Measurements from ENCODE around the gene SLC25A27.

Gene SLC25A27

DNA sequence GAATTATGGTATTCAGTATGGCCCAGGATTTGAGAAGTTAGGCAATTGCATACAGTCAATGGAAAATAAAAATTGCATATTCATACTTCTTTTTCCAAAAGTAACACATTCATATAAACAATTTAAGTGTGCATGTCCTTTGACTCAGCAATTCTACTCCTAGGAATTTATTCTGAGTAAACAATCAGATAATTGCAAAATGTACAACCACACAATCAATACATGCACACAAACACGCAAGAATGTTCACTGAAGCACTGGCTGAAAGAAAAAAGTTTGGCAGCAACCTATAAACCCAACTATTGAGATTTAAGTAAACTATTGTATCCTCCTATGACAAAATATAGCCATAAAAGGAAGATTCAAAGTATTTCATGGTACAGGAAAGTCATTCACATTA, 1.8 kb upstream of the SLC25A27 start:
- DNase-seq (ENCODE audit: low read depth in 2 of 2) = no peak

GRCh38 chr6:46651816-46652215, 959 bp upstream of the SLC25A27 start:
- DNase-seq (ENCODE audit: low read depth in 2 of 2) = no peak

- DNase-seq (ENCODE audit: low read depth in 2 of 2) = no peak
Measured at GRCh38 chr6:46652232-46652602, 558 bp upstream of the SLC25A27 start.

DNA sequence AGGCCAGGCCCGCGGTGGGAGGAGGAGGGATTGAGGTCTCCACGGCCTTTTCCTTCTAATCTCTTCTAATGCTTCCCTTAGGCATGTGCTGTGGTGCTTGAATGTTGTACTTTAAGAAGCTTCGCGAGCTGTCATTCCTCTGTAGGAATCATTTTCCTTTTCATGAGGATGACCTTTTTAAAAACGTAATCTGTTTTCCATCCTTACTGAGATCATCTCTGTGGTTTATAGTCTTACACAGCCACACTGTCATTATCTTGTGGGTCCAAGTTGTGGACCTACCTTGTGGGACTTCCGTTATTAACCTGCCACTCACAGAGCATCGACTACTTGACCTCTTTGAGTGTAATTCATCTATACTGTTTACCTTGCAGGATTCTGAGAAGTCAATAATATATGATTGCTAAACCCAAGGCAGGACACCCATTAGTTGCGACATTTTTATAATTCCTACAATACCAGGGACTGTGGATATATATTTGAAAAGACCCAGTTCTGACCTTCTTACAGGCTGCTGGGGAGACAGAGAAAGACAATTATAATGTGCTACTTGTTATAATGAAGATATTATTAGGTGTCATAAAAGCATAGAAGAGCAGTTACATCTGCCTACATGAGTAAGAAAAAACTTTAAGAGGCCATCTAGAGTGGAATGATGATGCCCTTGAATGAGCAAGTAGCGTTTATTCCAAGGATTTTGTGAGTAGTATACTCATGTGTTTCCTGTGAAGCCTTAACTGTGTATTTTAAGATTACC, 842 bp downstream of the SLC25A27 start:
- DNase-seq (ENCODE audit: low read depth in 2 of 2) = no peak

- DNase-seq (ENCODE audit: low read depth in 2 of 2) = no peak
Measured at GRCh38 chr6:46655803-46656202, 3.0 kb downstream of the SLC25A27 start.

DNA sequence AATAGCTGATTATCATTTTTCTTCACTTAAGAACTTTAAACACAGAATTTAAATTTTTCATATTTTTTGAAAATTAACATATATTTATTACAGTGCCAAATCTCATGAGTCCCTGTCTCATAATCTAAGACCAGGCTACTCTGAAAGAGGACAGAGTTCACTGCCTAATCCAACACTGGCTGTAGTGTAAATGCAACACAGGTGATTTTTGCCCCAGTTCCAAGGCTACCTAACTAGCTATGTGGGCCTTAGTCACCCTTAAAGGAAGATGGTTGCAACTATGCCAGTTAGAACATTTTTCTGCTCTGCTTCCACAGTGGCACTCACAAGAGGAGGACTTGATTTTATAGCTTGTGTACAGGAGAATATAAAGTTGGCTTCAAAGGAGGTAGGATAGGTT, 4.9 kb downstream of the SLC25A27 start:
- DNase-seq (ENCODE audit: low read depth in 2 of 2) = no peak

GRCh38 chr6:46661483-46661882, 8.7 kb downstream of the SLC25A27 start:
- DNase-seq (ENCODE audit: low read depth in 2 of 2) = no peak

GRCh38 chr6:46667377-46667776, 14.6 kb downstream of the SLC25A27 start:
- DNase-seq (ENCODE audit: low read depth in 2 of 2) = no peak

DNA sequence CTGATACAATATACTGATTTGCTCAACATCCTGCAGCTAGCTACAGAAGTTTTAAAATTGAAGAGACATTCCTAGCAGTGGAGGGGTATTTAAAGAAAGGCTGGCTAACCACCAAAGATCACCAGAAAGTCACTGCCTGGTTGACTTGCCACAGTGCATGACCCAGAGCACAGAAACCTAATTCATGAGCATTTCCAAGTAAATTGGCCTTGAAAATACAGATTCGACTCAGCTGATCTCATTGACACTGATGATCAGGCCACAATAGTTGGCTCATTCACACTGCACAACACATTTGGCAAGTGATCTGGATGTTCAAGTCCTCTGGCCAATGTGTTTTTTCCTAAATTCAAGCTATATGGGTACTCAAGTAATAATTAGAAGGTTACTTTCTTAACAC, 21.6 kb downstream of the SLC25A27 start:
- DNase-seq (ENCODE audit: low read depth in 2 of 2) = no peak

- no peak for DNase-seq (ENCODE audit: low read depth in 2 of 2)
Measured at GRCh38 chr6:46676604-46677313, 24.0 kb downstream of the SLC25A27 start.

DNA sequence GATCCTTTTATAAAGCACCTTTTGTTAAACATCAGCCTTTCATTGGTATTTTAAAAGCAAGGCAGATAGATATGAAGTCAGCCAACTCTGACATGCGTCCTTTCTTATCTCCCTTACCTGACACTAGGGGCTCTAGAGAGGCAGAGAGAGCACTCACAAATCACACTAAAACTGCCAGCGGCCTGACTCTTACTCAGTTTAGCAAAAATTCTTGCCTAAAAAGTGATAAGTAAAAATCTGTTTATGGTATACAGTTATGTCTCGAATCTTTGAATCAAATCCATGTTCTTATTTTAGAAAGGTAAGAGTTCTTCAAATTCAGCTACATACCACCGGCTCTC, 24.5 kb downstream of the SLC25A27 start:
- DNase-seq (ENCODE audit: low read depth in 2 of 2) = no peak

- no peak for DNase-seq (ENCODE audit: low read depth in 2 of 2)
Measured at GRCh38 chr6:46684771-46685170, 32.0 kb downstream of the SLC25A27 start.

- no peak for DNase-seq (ENCODE audit: low read depth in 2 of 2)
Measured at GRCh38 chr6:46687619-46688097, 34.9 kb downstream of the SLC25A27 start, which contains the start of gene TDRD6. Gene TDRD6 (plus strand): TSS chr6:46687885. CDS start chr6:46688129, 244 bp downstream.

GRCh38 chr6:46688117-46688965, 35.6 kb downstream of the SLC25A27 start:
- no peak for DNase-seq (ENCODE audit: low read depth in 2 of 2)

GRCh38 chr6:46688966-46689335, 36.2 kb downstream of the SLC25A27 start:
- DNase-seq (ENCODE audit: low read depth in 2 of 2) = no peak

- DNase-seq (ENCODE audit: low read depth in 2 of 2) = no peak
Measured at GRCh38 chr6:46689657-46690056, 36.9 kb downstream of the SLC25A27 start.

DNA sequence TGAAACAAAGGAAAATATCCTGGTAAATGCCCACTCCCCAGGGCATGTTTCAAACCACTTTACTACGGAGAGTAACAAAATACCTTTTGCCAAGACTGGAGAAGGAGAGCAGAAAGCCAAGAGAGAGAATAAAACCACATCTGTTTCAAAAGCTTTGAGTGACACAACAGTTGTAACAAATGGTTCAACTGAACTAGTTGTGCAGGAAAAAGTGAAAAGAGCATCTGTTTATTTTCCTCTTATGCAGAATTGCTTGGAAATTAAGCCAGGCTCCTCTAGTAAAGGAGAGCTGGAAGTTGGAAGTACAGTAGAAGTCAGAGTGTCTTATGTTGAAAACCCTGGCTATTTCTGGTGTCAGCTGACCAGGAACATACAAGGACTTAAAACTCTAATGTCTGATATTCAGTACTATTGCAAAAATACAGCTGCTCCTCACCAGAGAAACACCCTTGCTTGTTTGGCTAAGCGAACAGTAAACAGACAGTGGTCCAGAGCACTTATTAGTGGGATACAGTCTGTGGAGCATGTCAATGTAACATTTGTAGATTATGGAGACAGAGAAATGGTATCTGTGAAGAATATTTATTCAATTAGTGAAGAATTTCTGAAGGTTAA, 37.5 kb downstream of the SLC25A27 start:
- DNase-seq (ENCODE audit: low read depth in 2 of 2) = no peak

DNA sequence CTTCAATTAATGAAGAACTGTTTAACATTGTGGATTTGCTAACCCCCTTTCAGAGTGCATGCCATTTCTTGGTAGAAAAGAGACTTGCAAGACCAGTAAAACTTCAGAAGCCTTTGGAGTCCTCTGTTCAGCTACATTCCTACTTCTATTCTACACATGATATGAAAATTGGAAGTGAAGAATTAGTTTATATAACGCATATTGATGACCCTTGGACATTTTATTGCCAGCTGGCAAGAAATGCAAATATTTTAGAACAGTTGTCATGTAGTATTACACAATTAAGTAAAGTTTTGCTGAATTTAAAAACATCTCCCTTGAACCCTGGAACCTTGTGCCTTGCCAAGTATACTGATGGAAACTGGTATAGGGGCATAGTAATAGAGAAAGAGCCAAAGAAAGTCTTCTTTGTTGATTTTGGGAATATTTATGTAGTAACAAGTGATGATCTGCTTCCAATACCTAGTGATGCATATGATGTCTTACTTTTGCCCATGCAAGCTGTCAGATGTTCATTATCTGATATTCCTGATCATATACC, 38.2 kb downstream of the SLC25A27 start:
- no peak for DNase-seq (ENCODE audit: low read depth in 2 of 2)

- DNase-seq (ENCODE audit: low read depth in 2 of 2) = no peak
Measured at GRCh38 chr6:46699970-46700369, 47.2 kb downstream of the SLC25A27 start.

DNA sequence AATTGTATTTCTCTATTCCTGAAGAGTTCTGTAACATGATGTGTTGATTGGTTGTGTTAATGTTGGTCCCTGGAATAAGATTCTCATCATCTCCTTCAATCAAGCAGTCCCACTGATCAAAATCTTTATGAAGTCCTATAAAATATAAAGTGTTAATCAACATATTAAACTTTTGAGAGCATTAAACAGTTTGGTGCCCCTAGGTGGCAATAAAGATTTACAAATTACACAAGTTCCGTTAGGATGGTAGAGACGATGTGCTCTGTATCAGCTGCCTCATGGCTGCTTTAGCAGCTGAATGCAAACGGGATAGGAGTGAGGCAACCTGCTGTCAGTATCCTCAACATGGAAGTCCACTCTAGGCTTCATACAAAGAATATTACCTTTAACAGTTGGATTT, 51.8 kb downstream of the SLC25A27 start:
- no peak for DNase-seq (ENCODE audit: low read depth in 2 of 2)

- no peak for DNase-seq (ENCODE audit: low read depth in 2 of 2)
Measured at GRCh38 chr6:46706464-46706863, 53.7 kb downstream of the SLC25A27 start.

- DNase-seq (ENCODE audit: low read depth in 2 of 2) = no peak
Measured at GRCh38 chr6:46711491-46711890, 58.7 kb downstream of the SLC25A27 start.

Data from stimulated activated CD4-positive, alpha-beta T cell treated with anti-CD3 and anti-CD28 coated beads, Interleukin-4, amount 100 ng/mL, for 48 hours (primary cell).